HEK293 (cell line): ENCODE data around the gene C16orf74.

ENCODE experiments used
- CTCF ChIA-PET: fragments of 350-600 bp; formaldehyde crosslinking; extraction: SDS; loops from one replicate; lab custom pipeline; 2021; ENCODE audit warnings: antibody characterized with exemption; lab: Yijun Ruan, JAX
- POLR2A ChIA-PET: fragments of 300-600 bp; formaldehyde crosslinking; extraction: SDS; loops from one replicate; lab custom pipeline; 2020; ENCODE audit warnings: antibody characterized with exemption, inconsistent platforms; lab: Yijun Ruan, JAX
- H3K27ac ChIP-seq: fragments of 200-500 bp; sonication (Bioruptor generic); 2 replicates; pipeline ENCODE4 v1.5.1; 2014; ENCODE audit warnings: low read depth, low read length, control low read depth, inconsistent platforms; ENCODE audit errors: extremely low read depth
- H3K36me3 ChIP-seq, 2 experiments: fragments of 200-500 bp in 1 of 2; sonication (Bioruptor generic) in 1 of 2; 1 replicate in 1 of 2; 2 replicates in 1 of 2; pipeline ENCODE4 v1.5.1; 2014 to 2017; ENCODE audit warnings: inconsistent platforms in 2 of 2, low read length in 2 of 2; ENCODE audit not compliant: control insufficient read depth in 2 of 2, insufficient read depth in 1 of 2
- H3K4me1 ChIP-seq: fragments of 200-500 bp; sonication (Bioruptor generic); 2 replicates; pipeline ENCODE4 v1.5.1; 2014; ENCODE audit warnings: mild to moderate bottlenecking, low read length, inconsistent platforms; ENCODE audit not compliant: control insufficient read depth, insufficient read depth
- H3K4me3 ChIP-seq: 2 replicates; pipeline ENCODE4 v1.5.1; 2011; ENCODE audit warnings: low read depth, mild to moderate bottlenecking, control low read depth, low read length, moderate library complexity
- H3K9me3 ChIP-seq: fragments of 200-500 bp; sonication (Bioruptor generic); 2 replicates; pipeline ENCODE4 v1.5.1; 2014; ENCODE audit warnings: low read depth, low read length, inconsistent platforms; ENCODE audit not compliant: control insufficient read depth, insufficient read depth
- AEBP2 ChIP-seq: fragments of 450-650 bp; formaldehyde crosslinking; IDR thresholded peaks from 2 replicates; pipeline ENCODE4 v1.5.1; 2016; ENCODE audit warnings: missing biosample characterization, missing genetic modification characterization, borderline replicate concordance
- EGR2 ChIP-seq: fragments of 450-650 bp; formaldehyde crosslinking; IDR thresholded peaks from 2 replicates; pipeline ENCODE4 v1.5.1; 2016; ENCODE audit warnings: low read depth, missing biosample characterization, missing genetic modification characterization
- PRDM1 ChIP-seq: fragments of 450-650 bp; formaldehyde crosslinking; IDR thresholded peaks from 2 replicates; pipeline ENCODE4; 2016; ENCODE audit warnings: missing biosample characterization, missing genetic modification characterization
- SCRT1 ChIP-seq: fragments of 450-650 bp; formaldehyde crosslinking; IDR thresholded peaks from 2 replicates; pipeline ENCODE4 v1.5.1; 2016; ENCODE audit warnings: missing biosample characterization, missing genetic modification characterization, borderline replicate concordance
- SCRT2 ChIP-seq: fragments of 450-650 bp; formaldehyde crosslinking; IDR thresholded peaks from 2 replicates; pipeline ENCODE4 v1.5.1; 2016; ENCODE audit warnings: missing biosample characterization, missing genetic modification characterization
- SP7 ChIP-seq: fragments of 450-650 bp; formaldehyde crosslinking; IDR thresholded peaks from 2 replicates; pipeline ENCODE4 v1.5.1; 2016; ENCODE audit warnings: missing biosample characterization, missing genetic modification characterization
- WT1 ChIP-seq: fragments of 450-650 bp; formaldehyde crosslinking; IDR thresholded peaks from 2 replicates; pipeline ENCODE4 v1.5.1; 2016; ENCODE audit warnings: missing biosample characterization, missing genetic modification characterization
- ZFHX2 ChIP-seq: fragments of 450-650 bp; formaldehyde crosslinking; conservative IDR thresholded peaks from 2 replicates; pipeline ENCODE4 v1.5.1; 2016; ENCODE audit warnings: missing biosample characterization, missing genetic modification characterization
- ZNF302 ChIP-seq: fragments of 450-650 bp; formaldehyde crosslinking; IDR thresholded peaks from 2 replicates; pipeline ENCODE4 v1.5.1; 2016; ENCODE audit warnings: missing biosample characterization, missing genetic modification characterization, low read depth
- ZNF324 ChIP-seq: fragments of 450-650 bp; formaldehyde crosslinking; IDR thresholded peaks from 2 replicates; pipeline ENCODE4 v1.5.1; 2016; ENCODE audit warnings: missing biosample characterization, missing genetic modification characterization
- ZNF335 ChIP-seq: fragments of 450-650 bp; formaldehyde crosslinking; conservative IDR thresholded peaks from 2 replicates; pipeline ENCODE4 v1.5.1; 2016; ENCODE audit warnings: missing biosample characterization, missing genetic modification characterization
- ZNF354C ChIP-seq: fragments of 450-650 bp; formaldehyde crosslinking; IDR thresholded peaks from 2 replicates; pipeline ENCODE4 v1.5.1; 2016; ENCODE audit warnings: missing biosample characterization, missing genetic modification characterization, low read depth, borderline replicate concordance
- ZNF37A ChIP-seq: fragments of 450-650 bp; IDR thresholded peaks from 2 replicates; pipeline ENCODE4 v1.5.1; 2018; ENCODE audit warnings: missing biosample characterization, missing genetic modification characterization
- ZNF416 ChIP-seq: fragments of 450-650 bp; formaldehyde crosslinking; IDR thresholded peaks from 2 replicates; pipeline ENCODE4 v1.5.1; 2016; ENCODE audit warnings: missing biosample characterization, missing genetic modification characterization
- ZNF596 ChIP-seq: fragments of 450-650 bp; IDR thresholded peaks from 2 replicates; pipeline ENCODE4 v1.5.0; 2018; ENCODE audit warnings: missing biosample characterization, mild to moderate bottlenecking, missing genetic modification characterization, moderate library complexity
- ZNF629 ChIP-seq: fragments of 450-650 bp; formaldehyde crosslinking; IDR thresholded peaks from 2 replicates; pipeline ENCODE4 v1.5.1; 2017; ENCODE audit warnings: missing biosample characterization, missing genetic modification characterization
- ZNF660 ChIP-seq: fragments of 450-650 bp; IDR thresholded peaks from 2 replicates; pipeline ENCODE4 v1.5.1; 2018; ENCODE audit warnings: missing biosample characterization, mild to moderate bottlenecking, missing genetic modification characterization
- ZNF670 ChIP-seq: fragments of 450-650 bp; formaldehyde crosslinking; IDR thresholded peaks from 2 replicates; pipeline ENCODE4 v1.5.1; 2016; ENCODE audit warnings: missing biosample characterization, missing genetic modification characterization, low read depth

Gene C16orf74

GRCh38 chr16:85798283-85798776, 47.4 kb upstream of the C16orf74 start:
- TF ChIP-seq ZNF302 (no peak), ZNF416 (tag by site-specific recombination) (no peak), PRDM1 (tag by site-specific recombination) (no peak), ZNF596 (tag by site-specific recombination) (no peak)
- H3K27ac ChIP-seq = peak overlapping the region; percentile 89; the same call in 1 of the 2 replicates
- CTCF ChIA-PET = interaction anchor here (0.6 to 1.4 kb wide), 3 partner anchors 23 to 1519 kb away, joined by 3 to 4 read pairs (median 4); partner anchors contain the start of gene C16orf95
- POLR2A ChIA-PET = interaction anchor here (1.0 kb wide), 1 partner anchor 31 kb away, joined by 3 read pairs; no protein-coding TSS in a partner anchor
- peak overlapping the region; percentile 91 for H3K4me3 ChIP-seq
- peaks cover 14 to 68% of the 10 kb centered on the region in 2 experiments; a peak in 2 of 3 replicates for H3K36me3 ChIP-seq
- H3K4me1 ChIP-seq = peaks cover 3% of the 10 kb centered on the region
- no peaks in the 10 kb centered on the region for H3K9me3 ChIP-seq

- CTCF ChIA-PET = interaction anchor here (0.5 to 1.3 kb wide), 2 partner anchors 36 to 248 kb away, joined by 3 to 4 read pairs; no protein-coding TSS in a partner anchor
- Histone ChIP-seq H3K36me3 (peaks cover 7 to 68% of the 10 kb centered on the region in 2 experiments; a peak in 2 of 3 replicates), H3K9me3 (no peaks in the 10 kb centered on the region), H3K4me1 (peaks cover 3% of the 10 kb centered on the region), H3K27ac (no peak overlapping the region), H3K4me3 (no peak overlapping the region)
- peak; percentile 42; the same call in 1 of the 2 replicates for TF ChIP-seq EGR2 (tag by site-specific recombination)
- no peak for TF ChIP-seq SCRT1 (tag by site-specific recombination)
- POLR2A ChIA-PET = no interaction called here
These were observed 45.7 kb upstream of the C16orf74 start for GRCh38 chr16:85796599-85796998.

- H3K4me1 ChIP-seq = peaks cover 3% of the 10 kb centered on the region
- H3K27ac ChIP-seq = no peak overlapping the region
- H3K4me3 ChIP-seq = no peak overlapping the region
- ChIA-PET POLR2A (no interaction called here), CTCF (no interaction called here)
- H3K36me3 ChIP-seq = peaks cover 4 to 67% of the 10 kb centered on the region in 2 experiments; a peak in 2 of 3 replicates
- H3K9me3 ChIP-seq = no peaks in the 10 kb centered on the region
- TF ChIP-seq ZNF335 (tag by site-specific recombination) (no peak), SCRT1 (tag by site-specific recombination) (peak; percentile 66), ZNF670 (tag by site-specific recombination) (no peak), ZNF354C (no peak), SCRT2 (tag by site-specific recombination) (peak; percentile 51; the same call in 1 of the 2 replicates)
These were observed 45.3 kb upstream of the C16orf74 start for GRCh38 chr16:85796152-85796551.

- Histone ChIP-seq H3K36me3 (peaks cover 4 to 69% of the 10 kb centered on the region in 2 experiments; a peak in 2 of 3 replicates), H3K27ac (no peak overlapping the region), H3K4me3 (no peak overlapping the region), H3K4me1 (no peaks in the 10 kb centered on the region), H3K9me3 (no peaks in the 10 kb centered on the region)
- TF ChIP-seq WT1 (tag by site-specific recombination) (no peak), ZNF37A (no peak), SP7 (tag by site-specific recombination) (no peak), ZFHX2 (tag by site-specific recombination) (no peak), ZNF660 (tag by site-specific recombination) (no peak), ZNF324 (tag by site-specific recombination) (no peak), ZNF629 (tag by site-specific recombination) (no peak), AEBP2 (tag by site-specific recombination) (no peak)
- ChIA-PET POLR2A (no interaction called here), CTCF (interaction anchor here (1.6 kb wide), 1 partner anchor 35 kb away, joined by 6 read pairs; no protein-coding TSS in a partner anchor)
These were observed 43.8 kb upstream of the C16orf74 start for GRCh38 chr16:85794696-85795095.
